Stimulated activated naive CD8-positive, alpha-beta T cell treated with anti-CD3 and anti-CD28 coated beads, Interleukin-15, Interleukin-2, amounts not matched to agents 100 ng/mL and 50 ng/mL, for 24 hours (primary cell): ENCODE results near the gene WDFY3.
"Not testable (repeated sequence)": the region's sequence is repeated elsewhere in the genome, so short reads cannot be mapped to it uniquely, and the experiment has no call there.

Experiments used
- H3K27ac Mint-ChIP-seq: one replicate; pipeline ENCODE4 v1.8.0; 2021; ENCODE audit warnings: mild to moderate bottlenecking, mixed read lengths
- H3K27me3 Mint-ChIP-seq: one replicate; pipeline ENCODE4 v1.8.0; 2021; ENCODE audit warnings: mixed read lengths
- H3K36me3 Mint-ChIP-seq: one replicate; pipeline ENCODE4 v1.8.0; 2021; ENCODE audit warnings: low read depth, mixed read lengths
- H3K4me1 Mint-ChIP-seq: one replicate; pipeline ENCODE4 v1.8.0; 2021; ENCODE audit warnings: low read depth, mixed read lengths
- H3K4me3 Mint-ChIP-seq: one replicate; pipeline ENCODE4 v1.8.0; 2021; ENCODE audit warnings: mild to moderate bottlenecking, mixed read lengths
- H3K9me3 Mint-ChIP-seq: one replicate; pipeline ENCODE4 v1.8.0; 2021; ENCODE audit warnings: mixed read lengths

WDFY3 gene

GRCh38 chr4:84666439-84666838 lies 300.1 kb downstream of the WDFY3 start:
- H3K4me3 Mint-ChIP-seq, result no peak overlapping the region
- H3K4me1 Mint-ChIP-seq, result no peaks in the 10 kb centered on the region
- no peaks in the 10 kb centered on the region for H3K36me3 Mint-ChIP-seq
- H3K9me3 Mint-ChIP-seq, result no peaks in the 10 kb centered on the region
- H3K27ac Mint-ChIP-seq, result no peak overlapping the region
- H3K27me3 Mint-ChIP-seq, result no peaks in the 10 kb centered on the region

- not testable (repeated sequence) for H3K27me3 Mint-ChIP-seq, H3K9me3 Mint-ChIP-seq, H3K4me3 Mint-ChIP-seq, H3K36me3 Mint-ChIP-seq, H3K27ac Mint-ChIP-seq, H3K4me1 Mint-ChIP-seq
Observed at GRCh38 chr4:84664767-84665166, 301.7 kb downstream of the WDFY3 start.

- Mint-ChIP-seq H3K4me1 (no peaks in the 10 kb centered on the region), H3K27me3 (no peaks in the 10 kb centered on the region), H3K27ac (no peak overlapping the region), H3K4me3 (no peak overlapping the region), H3K36me3 (no peaks in the 10 kb centered on the region), H3K9me3 (no peaks in the 10 kb centered on the region)
Observed at GRCh38 chr4:84661191-84661939, 305.1 kb downstream of the WDFY3 start.

- no peak overlapping the region for H3K27ac Mint-ChIP-seq
- H3K36me3 Mint-ChIP-seq, result no peaks in the 10 kb centered on the region
- no peaks in the 10 kb centered on the region for H3K4me1 Mint-ChIP-seq
- no peaks in the 10 kb centered on the region for H3K9me3 Mint-ChIP-seq
- H3K27me3 Mint-ChIP-seq, result no peaks in the 10 kb centered on the region
- H3K4me3 Mint-ChIP-seq, result no peak overlapping the region
Observed at GRCh38 chr4:84660606-84661005, 305.9 kb downstream of the WDFY3 start.

- Mint-ChIP-seq H3K27ac (no peak overlapping the region), H3K27me3 (no peaks in the 10 kb centered on the region), H3K36me3 (no peaks in the 10 kb centered on the region)
Observed at GRCh38 chr4:84652478-84652877, 314.0 kb downstream of the WDFY3 start.

GRCh38 chr4:84651499-84651898 lies 315.0 kb downstream of the WDFY3 start:
- Mint-ChIP-seq H3K4me3 (no peak overlapping the region), H3K4me1 (no peaks in the 10 kb centered on the region), H3K27ac (no peak overlapping the region), H3K9me3 (no peaks in the 10 kb centered on the region), H3K36me3 (no peaks in the 10 kb centered on the region), H3K27me3 (no peaks in the 10 kb centered on the region)

More at GRCh38 chr4:84652478-84652877, 314.0 kb downstream of the WDFY3 start:
- no peak overlapping the region for H3K4me3 Mint-ChIP-seq
- no peaks in the 10 kb centered on the region for H3K9me3 Mint-ChIP-seq
- no peaks in the 10 kb centered on the region for H3K4me1 Mint-ChIP-seq

- H3K27ac Mint-ChIP-seq, result no peak overlapping the region
- no peaks in the 10 kb centered on the region for H3K9me3 Mint-ChIP-seq
- H3K4me3 Mint-ChIP-seq, result no peak overlapping the region
- no peaks in the 10 kb centered on the region for H3K36me3 Mint-ChIP-seq
- H3K4me1 Mint-ChIP-seq, result no peaks in the 10 kb centered on the region
- peaks cover 4% of the 10 kb centered on the region for H3K27me3 Mint-ChIP-seq
Observed at GRCh38 chr4:84648863-84649647, 317.4 kb downstream of the WDFY3 start.

GRCh38 chr4:84648178-84648577 lies 318.3 kb downstream of the WDFY3 start:
- no peaks in the 10 kb centered on the region for H3K36me3 Mint-ChIP-seq
- peaks cover 4% of the 10 kb centered on the region for H3K27me3 Mint-ChIP-seq
- H3K27ac Mint-ChIP-seq, result no peak overlapping the region
- no peaks in the 10 kb centered on the region for H3K9me3 Mint-ChIP-seq
- no peak overlapping the region for H3K4me3 Mint-ChIP-seq
- H3K4me1 Mint-ChIP-seq, result no peaks in the 10 kb centered on the region

- Mint-ChIP-seq H3K27ac (no peak overlapping the region), H3K4me1 (no peaks in the 10 kb centered on the region), H3K27me3 (peaks cover 4% of the 10 kb centered on the region), H3K4me3 (no peak overlapping the region), H3K9me3 (no peaks in the 10 kb centered on the region), H3K36me3 (no peaks in the 10 kb centered on the region)
Observed at GRCh38 chr4:84647312-84647884, 319.1 kb downstream of the WDFY3 start.

- H3K27ac Mint-ChIP-seq, result no peak overlapping the region
- H3K36me3 Mint-ChIP-seq, result no peaks in the 10 kb centered on the region
- H3K4me3 Mint-ChIP-seq, result no peak overlapping the region
- no peaks in the 10 kb centered on the region for H3K9me3 Mint-ChIP-seq
- no peaks in the 10 kb centered on the region for H3K4me1 Mint-ChIP-seq
- peaks cover 4% of the 10 kb centered on the region for H3K27me3 Mint-ChIP-seq
Observed at GRCh38 chr4:84644087-84644486, 322.4 kb downstream of the WDFY3 start.

- no peaks in the 10 kb centered on the region for H3K36me3 Mint-ChIP-seq
- H3K4me1 Mint-ChIP-seq, result no peaks in the 10 kb centered on the region
- no peaks in the 10 kb centered on the region for H3K9me3 Mint-ChIP-seq
- H3K4me3 Mint-ChIP-seq, result no peak overlapping the region
- no peak overlapping the region for H3K27ac Mint-ChIP-seq
- H3K27me3 Mint-ChIP-seq, result no peaks in the 10 kb centered on the region
Observed at GRCh38 chr4:84639145-84639544, 327.3 kb downstream of the WDFY3 start.

GRCh38 chr4:84638092-84638491 lies 328.4 kb downstream of the WDFY3 start:
- H3K9me3 Mint-ChIP-seq, result no peaks in the 10 kb centered on the region
- no peak overlapping the region for H3K27ac Mint-ChIP-seq
- no peaks in the 10 kb centered on the region for H3K36me3 Mint-ChIP-seq
- H3K27me3 Mint-ChIP-seq, result no peaks in the 10 kb centered on the region
- no peak overlapping the region for H3K4me3 Mint-ChIP-seq
- H3K4me1 Mint-ChIP-seq, result no peaks in the 10 kb centered on the region

- Mint-ChIP-seq H3K36me3 (no peaks in the 10 kb centered on the region), H3K4me1 (no peaks in the 10 kb centered on the region), H3K27me3 (no peaks in the 10 kb centered on the region), H3K27ac (no peak overlapping the region), H3K4me3 (no peak overlapping the region), H3K9me3 (no peaks in the 10 kb centered on the region)
Observed at GRCh38 chr4:84634961-84635360, 331.5 kb downstream of the WDFY3 start.

- Mint-ChIP-seq H3K27ac (no peak overlapping the region), H3K4me1 (no peaks in the 10 kb centered on the region), H3K9me3 (no peaks in the 10 kb centered on the region), H3K36me3 (no peaks in the 10 kb centered on the region), H3K27me3 (no peaks in the 10 kb centered on the region), H3K4me3 (no peak overlapping the region)
Observed at GRCh38 chr4:84632092-84632491, 334.4 kb downstream of the WDFY3 start.

GRCh38 chr4:84631573-84631972 lies 334.9 kb downstream of the WDFY3 start:
- H3K27me3 Mint-ChIP-seq, result no peaks in the 10 kb centered on the region

More at GRCh38 chr4:84631573-84631972, 334.9 kb downstream of the WDFY3 start:
- H3K4me3 Mint-ChIP-seq, result no peak overlapping the region
- H3K4me1 Mint-ChIP-seq, result no peaks in the 10 kb centered on the region
- H3K27ac Mint-ChIP-seq, result no peak overlapping the region
- H3K36me3 Mint-ChIP-seq, result no peaks in the 10 kb centered on the region
- no peaks in the 10 kb centered on the region for H3K9me3 Mint-ChIP-seq
